ENCODE data around the gene TEX35.
"Not testable (repeated sequence)": the region's sequence is repeated elsewhere in the genome, so short reads cannot be mapped to it uniquely, and the experiment has no call there.

The TEX35 gene

GRCh38 chr1:178495158-178495557, 17.8 kb upstream of the TEX35 start:
- DNase-seq, result no peak

DNA sequence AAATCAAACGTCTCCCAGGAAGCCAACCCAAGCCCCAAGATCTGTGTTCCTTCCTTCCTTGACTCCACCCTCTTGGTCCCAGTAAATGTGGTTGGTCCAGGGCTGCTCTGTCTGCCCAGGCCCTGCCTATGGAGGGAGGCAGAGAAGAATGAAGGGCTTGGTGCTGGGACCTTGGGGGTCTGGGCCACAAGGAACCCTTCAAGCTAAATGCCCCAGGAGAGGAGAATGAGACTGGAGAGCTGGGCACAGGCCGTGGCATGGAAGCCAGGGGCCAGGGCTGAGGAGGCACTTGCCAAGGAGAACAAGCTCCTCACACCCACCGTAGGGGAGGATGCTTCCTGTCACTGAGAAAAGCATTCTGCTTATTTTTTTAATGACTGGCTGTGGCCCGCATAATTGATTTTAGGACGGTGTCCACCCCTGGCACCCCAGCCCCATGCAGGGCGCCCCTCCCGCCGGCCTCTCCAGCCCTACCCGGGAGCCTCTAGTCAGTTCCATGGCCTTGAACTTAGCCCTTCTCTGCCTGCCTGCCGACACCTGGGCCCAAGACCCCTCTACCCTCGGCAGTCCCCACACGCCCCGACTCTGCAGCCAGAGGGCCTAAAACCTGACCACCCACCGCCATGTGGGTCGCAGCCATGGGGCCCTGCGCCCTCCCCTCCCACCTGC, 17.0 kb upstream of the TEX35 start:
- DNase-seq, result no peak

DNA sequence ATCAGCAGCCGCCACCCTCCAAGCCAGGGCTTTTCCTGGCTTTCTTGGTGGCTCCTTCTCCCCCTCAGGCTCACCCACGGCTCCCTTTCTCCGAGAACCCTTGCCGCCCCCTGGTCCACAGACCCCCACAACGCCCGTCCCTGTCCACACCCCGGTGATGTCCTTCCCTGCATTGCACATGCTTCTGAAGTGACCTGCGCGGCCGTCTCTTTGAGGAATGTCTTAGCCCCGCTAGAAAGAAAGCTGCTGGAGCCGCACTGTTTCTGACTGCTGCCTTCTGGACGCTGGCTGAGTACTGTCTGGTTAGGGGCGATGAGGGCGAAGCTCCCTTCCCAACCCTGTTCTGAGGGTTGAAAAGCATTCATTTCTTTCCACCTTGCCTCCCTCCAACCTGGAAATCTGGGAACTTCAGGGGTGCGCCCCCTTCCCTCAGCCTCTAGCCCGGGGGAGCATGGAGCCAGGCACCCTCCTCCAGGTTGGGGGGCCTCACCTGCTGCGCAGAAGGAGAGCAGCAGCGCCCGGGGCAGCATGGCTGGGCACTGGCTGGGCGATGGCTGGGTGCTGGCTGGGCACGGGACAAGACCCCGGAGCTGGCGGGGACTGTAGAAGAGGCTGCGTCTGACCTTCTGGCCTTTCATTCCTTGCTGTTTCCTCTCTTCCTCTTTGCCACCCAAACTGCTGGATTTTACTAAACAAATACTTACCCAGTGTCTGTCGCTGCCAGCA, 16.3 kb upstream of the TEX35 start, which contains the start of gene CLEC20A:
Gene CLEC20A (minus strand): TSS at position 555 of the 726 bp plus-strand sequence. CDS start 25 bp downstream, at position 530.
- DNase-seq, result no peak

DNA sequence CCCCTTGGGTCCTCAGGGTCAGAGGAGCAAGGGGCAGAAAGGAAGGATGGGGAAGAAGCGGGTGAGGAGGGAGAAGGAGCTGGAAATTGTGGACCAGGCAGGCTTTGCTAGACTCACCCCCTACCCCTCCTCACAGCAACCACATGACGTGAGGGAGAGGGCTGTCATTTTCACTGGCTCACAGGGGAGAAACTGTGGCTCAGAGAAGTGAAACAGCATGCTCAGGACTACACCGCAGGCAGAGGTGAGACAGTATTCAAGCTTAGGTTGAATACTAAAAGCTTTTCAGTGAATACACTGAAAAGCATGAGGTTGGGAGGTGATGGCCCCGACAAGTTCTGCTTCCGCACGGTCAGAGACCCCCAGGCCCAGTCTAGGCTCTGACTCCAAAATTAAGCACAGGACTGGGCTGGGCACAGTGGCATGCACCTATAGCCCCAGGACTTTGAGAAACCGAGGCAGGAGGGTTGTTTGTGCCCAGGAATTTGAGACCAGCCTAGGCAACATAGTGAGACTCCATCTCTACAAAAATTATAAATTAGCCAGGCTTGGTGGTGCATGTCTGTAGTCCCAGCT, 14.9 kb upstream of the TEX35 start:
- DNase-seq, result no peak

DNA sequence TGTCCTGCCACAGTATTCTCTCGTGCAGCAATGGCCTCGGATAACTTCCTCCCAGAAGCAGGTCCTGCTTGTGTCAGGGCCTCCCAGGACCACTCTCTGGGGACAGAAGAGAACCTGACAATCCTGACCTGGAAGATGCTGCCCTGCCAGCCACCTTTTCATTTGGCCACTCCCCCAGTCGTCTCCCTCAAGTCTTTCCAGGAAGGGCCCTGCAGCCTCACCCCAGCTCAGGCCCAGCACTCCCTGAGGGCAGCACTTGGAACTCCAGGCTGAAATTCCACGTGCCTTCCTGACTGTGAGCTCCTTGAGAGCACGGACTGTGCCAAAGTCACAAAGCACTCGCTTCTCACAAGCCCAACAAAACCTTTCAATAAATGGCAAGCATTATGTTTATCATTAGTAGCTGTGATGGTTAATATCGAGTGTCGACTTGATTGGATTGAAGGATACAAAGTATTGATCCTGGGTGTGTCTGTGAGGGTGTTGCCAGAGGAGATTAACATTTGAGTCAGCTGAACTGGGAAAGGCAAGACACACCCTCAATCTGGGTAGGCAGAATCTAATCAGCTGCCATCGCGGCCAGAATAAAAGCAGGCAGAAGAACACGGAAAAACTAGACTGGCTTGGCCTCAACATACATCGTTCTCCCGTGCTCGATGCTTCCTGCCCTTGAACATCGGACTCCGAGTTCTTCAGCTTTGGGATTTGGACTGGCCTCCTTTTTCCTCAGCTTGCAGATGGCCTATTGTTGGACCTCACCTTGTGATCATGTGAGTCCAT, 13.8 kb upstream of the TEX35 start:
- DNase-seq, result no peak

- DNase-seq, result no peak
Measured at GRCh38 chr1:178500091-178500770, 12.7 kb upstream of the TEX35 start.

DNA sequence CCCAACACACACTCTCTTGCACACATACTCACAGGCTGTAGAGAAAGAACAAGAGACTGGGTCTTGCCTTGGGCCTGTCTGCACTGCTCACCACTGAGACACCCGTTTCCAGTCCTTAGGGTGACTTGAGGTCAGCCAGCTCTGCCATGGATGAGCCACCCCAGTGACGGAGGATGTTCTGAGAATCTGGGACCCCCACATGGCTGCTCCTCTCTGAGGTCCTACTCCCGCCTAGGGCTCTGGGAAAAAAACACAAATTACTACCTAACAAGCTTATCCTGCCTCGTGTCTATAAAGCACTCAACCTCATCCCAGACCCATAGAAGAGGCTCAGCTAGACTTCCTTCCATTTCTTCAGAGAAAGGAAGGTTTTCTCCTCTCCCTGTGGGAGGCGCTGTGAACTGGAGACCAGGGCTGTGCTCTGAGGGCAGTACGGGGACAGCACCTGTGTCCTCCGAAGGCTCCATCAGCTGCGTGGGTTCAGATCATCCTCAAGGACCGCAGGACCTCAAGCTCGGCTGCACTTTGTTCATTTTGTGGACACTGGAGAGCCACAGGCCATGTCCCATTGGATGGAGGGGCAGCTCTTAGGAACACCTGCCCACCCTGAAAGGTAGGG, 11.9 kb upstream of the TEX35 start:
- no peak for DNase-seq

- DNase-seq, result peak; percentile 38 to 85
Measured at GRCh38 chr1:178501705-178502329, 11.1 kb upstream of the TEX35 start.

GRCh38 chr1:178502330-178502714, 10.6 kb upstream of the TEX35 start:
- no peak for DNase-seq

DNA sequence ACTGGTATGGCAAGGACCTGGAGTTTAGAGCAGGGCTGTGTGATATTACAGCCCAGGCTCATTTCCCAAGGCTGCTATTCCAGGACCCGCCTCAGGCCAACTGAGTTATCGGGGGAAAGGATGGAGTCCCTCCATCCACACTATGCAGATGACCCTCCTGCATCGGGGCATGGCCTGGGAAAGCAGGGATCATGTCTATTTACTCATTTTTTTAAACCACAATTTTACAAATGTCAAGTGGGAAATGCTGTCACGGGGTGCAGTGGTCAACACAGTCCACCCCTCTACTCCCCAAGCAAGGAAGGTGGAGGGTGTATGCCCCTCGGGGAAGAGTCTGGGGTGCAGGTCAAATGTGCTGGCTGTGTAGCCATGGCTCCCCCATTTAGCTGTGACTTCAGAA, 10.1 kb upstream of the TEX35 start:
- no peak for DNase-seq

GRCh38 chr1:178503316-178503715, 9.6 kb upstream of the TEX35 start:
- DNase-seq, result not testable (repeated sequence)

GRCh38 chr1:178503849-178504248, 9.1 kb upstream of the TEX35 start:
- DNase-seq, result no peak

GRCh38 chr1:178504286-178504685, 8.6 kb upstream of the TEX35 start:
- DNase-seq, result no peak

DNA sequence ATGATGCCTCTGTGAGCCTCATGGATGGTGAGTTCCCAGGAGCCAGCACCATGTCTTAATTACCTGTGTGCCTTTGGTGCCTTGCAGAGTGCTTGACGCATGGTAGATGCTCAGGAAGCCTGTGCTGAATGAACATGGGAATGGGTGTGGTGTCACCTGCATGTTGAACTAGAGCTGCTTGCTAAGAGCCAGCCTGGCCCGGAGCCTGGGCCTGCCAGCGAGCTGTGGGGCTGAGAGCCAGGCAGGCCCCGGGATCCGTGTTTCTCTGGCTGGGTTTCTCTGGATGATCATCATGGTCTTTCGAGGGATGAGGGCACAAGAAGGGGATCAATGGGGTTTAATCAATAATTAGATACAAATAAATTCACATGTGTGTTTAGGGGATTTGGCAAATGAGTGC, 6.7 kb upstream of the TEX35 start:
- DNase-seq, result no peak

DNA sequence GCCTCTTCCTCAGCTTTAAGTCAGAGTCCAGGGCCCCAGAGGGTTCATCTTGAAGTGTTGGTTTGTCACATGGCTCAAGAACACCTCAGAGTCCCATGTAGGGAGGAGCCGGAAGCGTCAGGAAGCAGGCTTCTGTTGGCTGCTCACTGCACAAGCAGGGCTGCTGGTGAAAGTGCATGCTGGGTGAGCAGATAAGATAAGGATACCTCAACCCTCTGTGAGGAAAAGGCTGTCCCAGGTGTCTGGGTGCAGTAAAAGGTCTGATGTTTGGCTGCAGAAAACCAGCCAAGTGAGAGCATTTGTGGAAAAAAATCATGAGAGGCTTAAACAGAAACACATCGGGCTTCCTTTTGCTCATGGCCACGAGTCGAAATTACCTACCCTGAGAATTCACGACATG, 6.2 kb upstream of the TEX35 start:
- no peak for DNase-seq

DNA sequence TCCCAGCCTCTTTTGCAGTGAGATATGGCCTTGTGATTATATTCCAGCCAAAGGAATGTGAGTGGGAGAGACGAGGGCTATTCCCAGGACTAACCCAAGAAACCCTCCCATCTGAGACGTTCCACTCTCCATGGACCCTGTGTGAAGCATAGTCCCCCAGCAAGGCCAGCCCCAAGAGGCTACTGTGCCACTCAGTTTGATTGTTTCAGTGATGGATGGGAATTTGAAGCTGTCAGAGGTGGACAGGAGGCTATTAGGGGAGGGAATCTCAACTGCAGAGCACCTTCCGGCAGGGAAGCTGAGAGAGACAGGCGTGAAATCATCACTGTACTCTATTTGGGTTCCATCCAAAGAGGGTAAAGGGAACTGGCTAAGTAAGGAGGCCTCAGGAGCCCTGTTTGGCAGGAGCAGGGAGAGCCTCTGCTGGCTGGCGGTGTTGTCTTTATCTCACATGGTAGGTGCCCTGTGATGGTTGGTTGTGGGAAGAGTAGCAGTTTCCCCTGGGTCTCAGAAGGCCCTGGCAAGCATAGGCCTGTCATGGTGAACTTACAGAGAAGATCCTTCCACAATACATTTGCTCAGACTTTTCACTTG, 3.4 kb upstream of the TEX35 start:
- no peak for DNase-seq

DNA sequence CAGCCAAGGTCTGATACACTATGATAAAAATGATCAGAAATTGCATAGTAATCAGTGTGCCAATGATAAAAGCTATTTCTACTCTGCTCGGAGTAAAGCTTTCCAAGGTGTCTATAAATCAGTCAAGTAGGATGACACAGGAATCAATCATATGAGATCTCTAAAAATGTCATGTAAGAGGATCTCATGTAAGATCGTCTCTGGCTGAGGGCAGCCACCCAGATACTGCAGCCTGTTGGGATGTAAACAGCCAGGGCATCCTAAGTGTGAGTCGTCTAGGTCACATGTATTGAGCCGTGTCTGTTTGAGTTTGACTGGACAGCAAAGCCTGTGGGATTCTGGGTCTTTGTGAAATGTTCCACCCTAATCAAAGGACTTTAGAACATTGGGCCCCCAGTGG, 2.8 kb upstream of the TEX35 start:
- no peak for DNase-seq

DNA sequence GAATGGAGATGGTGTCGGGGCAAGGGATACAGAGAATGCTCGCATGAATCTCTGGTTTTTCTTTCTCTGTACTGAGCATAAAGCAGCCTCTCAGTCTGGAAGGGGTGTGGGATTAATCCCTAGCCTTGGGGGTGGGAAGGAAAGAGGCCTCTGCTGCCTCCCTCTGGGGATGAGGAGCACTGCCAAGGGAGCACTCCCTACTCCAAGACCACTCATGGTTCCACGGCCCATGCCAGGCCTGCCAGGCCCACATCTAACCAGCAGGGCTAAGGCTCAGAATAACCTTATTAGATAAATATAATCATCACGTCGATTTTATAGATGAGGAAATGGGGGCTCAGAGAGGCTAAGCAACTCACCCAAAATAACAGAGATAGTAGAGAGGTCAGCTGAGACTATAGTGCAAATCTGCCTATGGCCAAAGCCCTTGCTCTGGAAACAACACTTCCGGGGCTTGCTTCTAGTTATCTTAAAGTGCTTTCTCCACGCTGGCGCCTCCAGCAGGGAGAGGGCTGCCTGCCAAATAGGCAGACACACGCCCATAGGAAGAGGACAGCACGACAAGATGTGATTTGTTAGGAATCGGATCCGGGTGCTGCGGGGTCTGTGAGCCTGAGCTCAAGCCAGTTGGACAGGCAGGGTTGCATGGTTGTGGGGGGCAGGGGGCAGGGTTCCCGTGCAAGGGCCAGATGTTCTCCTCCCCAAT, 522 bp downstream of the TEX35 start:
- DNase-seq, result no peak

- peak in 1 of 2 donors; percentile 3 for DNase-seq
Measured at GRCh38 chr1:178516110-178516509, 3.2 kb downstream of the TEX35 start.

DNA sequence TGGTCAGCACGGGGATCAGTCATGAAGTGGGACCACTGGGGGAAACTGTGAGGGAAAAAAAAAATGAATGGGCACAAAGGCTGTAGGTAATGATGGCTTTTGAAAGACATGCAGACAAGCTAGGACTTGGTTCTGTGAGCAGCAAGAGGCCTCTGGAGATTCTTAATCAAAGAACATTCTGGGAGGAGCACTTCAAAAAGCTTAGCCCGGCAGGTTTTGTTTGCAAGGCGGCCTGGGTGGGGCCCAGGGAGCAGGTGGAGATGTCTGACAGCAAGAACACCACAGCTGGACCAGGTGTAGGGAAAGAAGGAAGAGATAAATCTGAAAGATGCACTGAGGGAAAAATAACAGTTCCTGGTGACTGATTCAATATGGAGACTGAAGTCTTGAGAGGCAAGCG, 6.0 kb downstream of the TEX35 start:
- no peak for DNase-seq

DNA sequence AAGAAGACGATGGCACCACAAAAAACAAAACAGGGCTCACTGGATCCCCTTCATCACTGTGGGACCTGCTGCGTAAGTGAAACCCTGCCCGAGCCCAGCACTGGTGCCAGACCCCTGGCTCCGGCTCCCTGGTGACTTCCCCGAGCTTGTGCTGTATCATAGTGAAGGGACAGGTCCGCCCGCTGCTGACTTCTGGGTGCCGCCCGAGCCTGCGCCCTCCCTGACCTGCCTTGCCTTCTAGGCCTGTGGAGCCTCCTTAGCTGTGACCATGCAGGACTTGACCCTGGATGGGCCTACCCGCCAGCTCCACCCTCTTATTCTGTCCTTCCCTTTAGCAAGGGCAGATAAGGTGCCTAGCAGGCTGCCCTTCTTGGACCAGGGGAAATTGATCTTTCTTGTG, 7.9 kb downstream of the TEX35 start:
- DNase-seq, result no peak

Measured in inflammatory macrophage treated with lipopolysaccharide for 1 hour (primary cell).